Measurements from ENCODE around the gene NPAS2. TPM values are rescaled to one million over a fixed set of nuclear protein-coding genes. Genes with fewer than 3 reads are reported as not detected.

The NPAS2 gene
- total RNA-seq, 1 donor from 2014 or later: 23.9 TPM

GRCh38 chr2:100820523-100821254 is 750 bp downstream of the NPAS2 start:
- peak; percentile 54 for DNase-seq (ENCODE audit: low spot score)
- peak; percentile 20 for ATAC-seq

GRCh38 chr2:100821255-100821910 is 1.4 kb downstream of the NPAS2 start:
- ATAC-seq (no peak), DNase-seq (ENCODE audit: low spot score) (no peak)

GRCh38 chr2:100821911-100822265 is 1.9 kb downstream of the NPAS2 start:
- DNase-seq (ENCODE audit: low spot score) (no peak), ATAC-seq (no peak)

- DNase-seq (ENCODE audit: low spot score) (peak; percentile 82), ATAC-seq (no peak)
Measured at GRCh38 chr2:100822587-100823248, 2.8 kb downstream of the NPAS2 start.

- DNase-seq (ENCODE audit: low spot score) (no peak), ATAC-seq (no peak)
Measured at GRCh38 chr2:100823665-100824438, 3.9 kb downstream of the NPAS2 start.

GRCh38 chr2:100824842-100825241 is 4.9 kb downstream of the NPAS2 start:
- no peak for DNase-seq (ENCODE audit: low spot score)

GRCh38 chr2:100826494-100826893 is 6.6 kb downstream of the NPAS2 start:
- DNase-seq (ENCODE audit: low spot score): no peak
- ATAC-seq: no peak

More at GRCh38 chr2:100824842-100825241, 4.9 kb downstream of the NPAS2 start:
- no peak for ATAC-seq

GRCh38 chr2:100831158-100831750 is 11.3 kb downstream of the NPAS2 start:
- ATAC-seq (no peak), DNase-seq (ENCODE audit: low spot score) (no peak)

- no peak for DNase-seq (ENCODE audit: low spot score)
- ATAC-seq: no peak
Measured at GRCh38 chr2:100831831-100832230, 11.9 kb downstream of the NPAS2 start.

GRCh38 chr2:100832885-100833284 is 12.9 kb downstream of the NPAS2 start:
- ATAC-seq: peak; percentile 72
- DNase-seq (ENCODE audit: low spot score): no peak

- DNase-seq (ENCODE audit: low spot score) (no peak), ATAC-seq (peak; percentile 87)
Measured at GRCh38 chr2:100833331-100833730, 13.4 kb downstream of the NPAS2 start.

- ATAC-seq: no peak
Measured at GRCh38 chr2:100834221-100834620, 14.3 kb downstream of the NPAS2 start.

GRCh38 chr2:100835006-100835659 is 15.2 kb downstream of the NPAS2 start:
- DNase-seq (ENCODE audit: low spot score) (no peak), ATAC-seq (no peak)

More at GRCh38 chr2:100834221-100834620, 14.3 kb downstream of the NPAS2 start:
- DNase-seq (ENCODE audit: low spot score): no peak

- no peak for DNase-seq (ENCODE audit: low spot score)
- ATAC-seq: no peak
Measured at GRCh38 chr2:100840519-100840918, 20.6 kb downstream of the NPAS2 start.

- DNase-seq (ENCODE audit: low spot score): no peak
- ATAC-seq: peak; percentile 11
Measured at GRCh38 chr2:100842241-100842922, 22.4 kb downstream of the NPAS2 start.

- DNase-seq (ENCODE audit: low spot score): no peak
- no peak for ATAC-seq
Measured at GRCh38 chr2:100844514-100844913, 24.6 kb downstream of the NPAS2 start.

- peak; percentile 87 for ATAC-seq
- DNase-seq (ENCODE audit: low spot score): peak; percentile 82
Measured at GRCh38 chr2:100845141-100845991, 25.4 kb downstream of the NPAS2 start.

GRCh38 chr2:100846716-100847115 is 26.8 kb downstream of the NPAS2 start:
- ATAC-seq (no peak), DNase-seq (ENCODE audit: low spot score) (no peak)

- DNase-seq (ENCODE audit: low spot score): no peak
- ATAC-seq: no peak
Measured at GRCh38 chr2:100852447-100852846, 32.5 kb downstream of the NPAS2 start.
